ENCODE results near the gene PTGES2. TPM values are rescaled to one million over a fixed set of nuclear protein-coding genes. Genes with fewer than 3 reads are reported as not detected.

The PTGES2 gene
- total and polyA plus RNA-seq, 9 of the 15 experiments (the other 6 are each of a cell fraction or from before 2014, with no cell fraction given), result 2.4 to 196 (median 90.1) TPM

DNA sequence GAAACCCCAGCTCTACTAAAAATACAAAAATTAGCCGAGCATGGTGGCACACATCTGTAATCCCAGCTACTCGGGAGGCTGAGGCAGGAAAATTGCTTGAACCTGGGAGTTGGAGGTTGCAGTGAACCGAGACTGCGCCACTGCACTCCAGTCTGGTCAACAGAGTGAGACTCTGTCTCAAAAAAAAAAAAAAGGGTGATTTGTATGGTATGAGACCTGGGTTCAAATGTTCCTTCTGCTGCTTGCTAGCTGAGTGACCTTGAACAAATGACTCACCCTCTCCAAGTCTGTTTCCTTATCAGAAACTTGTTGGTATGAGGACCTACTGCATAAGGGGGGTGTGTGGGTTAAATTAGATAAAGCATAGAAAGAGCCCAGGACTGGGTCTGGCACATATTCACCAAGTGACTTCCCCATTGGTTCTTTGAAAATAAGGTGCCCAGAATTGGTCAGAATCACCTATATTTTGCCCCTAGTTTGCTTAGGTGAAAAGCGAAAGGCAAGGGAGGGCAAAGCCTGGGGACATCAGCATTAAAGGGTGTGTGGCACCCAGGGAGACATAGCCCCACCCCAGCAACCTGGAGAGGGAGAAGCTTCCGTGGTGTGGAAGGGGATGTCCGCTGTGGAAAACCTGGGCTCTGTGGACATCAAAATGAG is 49.6 kb downstream of the PTGES2 start (continued):
- TF ChIP-seq MTA3 (IDR thresholded peaks at IDR 0.05; ENCODE audit: borderline replicate concordance), result peak; percentile 31; the same call in 1 of the 2 replicates
- TF ChIP-seq RREB1 (CRISPR knock-in tag; IDR thresholded peaks at IDR 0.05), result 0 out of 2 replicates have a peak, but pooled peaks have one; percentile 19
- no peak for TF ChIP-seq MEF2D (tag; conservative IDR thresholded peaks at IDR 0.05; ENCODE audit: low read depth)
- peak; percentile 88 for TF ChIP-seq JUN (IDR thresholded peaks at IDR 0.05; ENCODE audit: borderline replicate concordance, low read depth, low read length)
- no peak for TF ChIP-seq JUN (CRISPR knock-in tag; IDR thresholded peaks at IDR 0.05; ENCODE audit: borderline replicate concordance)
- TF ChIP-seq FOXM1 (IDR thresholded peaks at IDR 0.05; ENCODE audit: low read depth), result peak; percentile 58
- no peak for TF ChIP-seq FOXM1 (CRISPR knock-in tag; IDR thresholded peaks at IDR 0.05; ENCODE audit: low read depth)
- TF ChIP-seq POLR2G (IDR thresholded peaks at IDR 0.05; ENCODE audit: low read depth, low read length), result 0 out of 2 replicates have a peak, but pooled peaks have one; percentile 22
- TF ChIP-seq ZNF24 (IDR thresholded peaks at IDR 0.05), result peak; percentile 74
- peak; percentile 17; the same call in 1 of the 2 replicates for TF ChIP-seq NCOA1 (IDR thresholded peaks at IDR 0.05; ENCODE audit: low read depth)
- no peak for TF ChIP-seq ZSCAN29 (IDR thresholded peaks at IDR 0.05)
- peak; percentile 56 for TF ChIP-seq ZEB2 (IDR thresholded peaks at IDR 0.05)
- TF ChIP-seq MAZ (CRISPR knock-in tag; conservative IDR thresholded peaks at IDR 0.05 in 1 of 2, IDR thresholded peaks at IDR 0.05 in 1 of 2), result peak in 1 of 2 experiments; percentile 49; a peak in 3 of 4 replicates
- 0 out of 2 replicates have a peak, but pooled peaks have one; percentile 41 for TF ChIP-seq ZNF583 (CRISPR knock-in tag; IDR thresholded peaks at IDR 0.05)
- peak in 1 of 2 experiments; percentile 66; a peak in 2 of 4 replicates for TF ChIP-seq ZNF639 (CRISPR knock-in tag; conservative IDR thresholded peaks at IDR 0.05 in 1 of 2, IDR thresholded peaks at IDR 0.05 in 1 of 2)
- TF ChIP-seq, protein P1, sequence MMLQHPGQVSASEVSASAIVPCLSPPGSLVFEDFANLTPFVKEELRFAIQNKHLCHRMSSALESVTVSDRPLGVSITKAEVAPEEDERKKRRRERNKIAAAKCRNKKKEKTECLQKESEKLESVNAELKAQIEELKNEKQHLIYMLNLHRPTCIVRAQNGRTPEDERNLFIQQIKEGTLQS (IDR thresholded peaks at IDR 0.05), result peak; percentile 90
- TF ChIP-seq, protein P1 (CRISPR knock-in tag; conservative IDR thresholded peaks at IDR 0.05), result no peak; the same call in 1 of the 2 replicates
- TF ChIP-seq FOSL1 (tag; conservative IDR thresholded peaks at IDR 0.05), result peak; percentile 87
- no peak for TF ChIP-seq PHF20 (IDR thresholded peaks at IDR 0.05; ENCODE audit: partially characterized antibody)
- TF ChIP-seq TOE1 (IDR thresholded peaks at IDR 0.05; ENCODE audit: borderline replicate concordance), result 0 out of 2 replicates have a peak, but pooled peaks have one; percentile 11
- TF ChIP-seq TOE1 (CRISPR knock-in tag; IDR thresholded peaks at IDR 0.05; ENCODE audit: borderline replicate concordance, low read depth), result no peak
